GM12878 (cell line): ENCODE results near the gene BOLA2B. TPM values are rescaled to one million over a fixed set of nuclear protein-coding genes. Genes with fewer than 3 reads are reported as not detected.

Source experiments
- BHLHE40 ChIP-seq, 2 experiments: fragments of 450-650 bp in 1 of 2; IDR thresholded peaks; 2 replicates each; pipeline ENCODE4 v1.6.1; 2011 to 2017; ENCODE audit warnings: low read depth in 2 of 2, borderline replicate concordance in 1 of 2, improper control_type of control experiment in 1 of 2, low read length in 1 of 2, mild to moderate bottlenecking in 1 of 2
- BRCA1 ChIP-seq: IDR thresholded peaks from 2 replicates; pipeline ENCODE4 v1.6.1; 2011; ENCODE audit warnings: low read depth, low read length, improper control_type of control experiment
- ESRRA ChIP-seq: IDR thresholded peaks from 2 replicates; pipeline ENCODE4 v1.6.1; 2012; ENCODE audit warnings: mild to moderate bottlenecking, low read length, improper control_type of control experiment
- ETV6 ChIP-seq, 2 experiments: fragments of 450-650 bp in 1 of 2; IDR thresholded peaks in 1 of 2; conservative IDR thresholded peaks in 1 of 2; 2 replicates each; pipeline ENCODE4 v1.6.1; 2014; ENCODE audit warnings: antibody characterized with exemption in 1 of 2, borderline replicate concordance in 1 of 2, low read depth in 1 of 2, mild to moderate bottlenecking in 1 of 2, moderate library complexity in 1 of 2
- MYC ChIP-seq: IDR thresholded peaks from 2 replicates; pipeline ENCODE4 v1.6.1; 2011; ENCODE audit warnings: mild to moderate bottlenecking, low read length, moderate library complexity, inconsistent platforms; ENCODE audit not compliant: insufficient read depth, insufficient replicate concordance, insufficient read length, severe bottlenecking
- NFXL1 ChIP-seq: fragments of 450-650 bp; IDR thresholded peaks from 2 replicates; pipeline ENCODE4 v1.6.1; 2017; ENCODE audit warnings: antibody characterized with exemption, mild to moderate bottlenecking, borderline replicate concordance
- NR2C1 ChIP-seq: fragments of 450-650 bp; IDR thresholded peaks from 2 replicates; pipeline ENCODE4 v1.6.1; 2017; ENCODE audit warnings: antibody characterized with exemption, mild to moderate bottlenecking, moderate library complexity
- NRF1 ChIP-seq: conservative IDR thresholded peaks from 2 replicates; pipeline ENCODE4 v1.6.1; 2011; ENCODE audit warnings: mild to moderate bottlenecking, low read depth, low read length, improper control_type of control experiment
- PML ChIP-seq: IDR thresholded peaks from 2 replicates; pipeline ENCODE4 v1.6.1; 2012; ENCODE audit warnings: low read length, inconsistent platforms
- RCOR1 ChIP-seq: conservative IDR thresholded peaks from 2 replicates; pipeline ENCODE4 v1.6.1; 2012; ENCODE audit warnings: low read depth, low read length, improper control_type of control experiment
- RELA ChIP-seq: fragments of 450-650 bp; IDR thresholded peaks from 2 replicates; pipeline ENCODE4 v1.8.0; 2014; ENCODE audit warnings: borderline replicate concordance; ENCODE audit not compliant: partially characterized antibody
- SUPT20H ChIP-seq: IDR thresholded peaks from 2 replicates; pipeline ENCODE4 v1.6.1; 2011; ENCODE audit warnings: low read depth, mild to moderate bottlenecking, low read length, moderate library complexity, borderline replicate concordance; ENCODE audit not compliant: control insufficient read depth
- TCF12 ChIP-seq: IDR thresholded peaks from 2 replicates; pipeline ENCODE4 v1.6.1; 2011; ENCODE audit warnings: low read depth, mild to moderate bottlenecking, low read length
- WRNIP1 ChIP-seq: IDR thresholded peaks from 2 replicates; pipeline ENCODE4 v1.6.1; 2011; ENCODE audit warnings: low read depth, low read length, improper control_type of control experiment, borderline replicate concordance
- polyA plus RNA-seq, 11 experiments: library from polyadenylated mRNA; depleted of rRNA in 4 of 11; unstranded in 6 of 11; stranded (reverse) in 5 of 11; fragments of >200 nt; fragmentation: Nextera tagmentation in 4 of 11; fragmentation: Illumina TruSeq in 1 of 11; extraction: Ambion mirVana in 4 of 11; extraction: Trizol in 1 of 11; gene quantifications; 1 replicate in 1 of 11; 2 replicates in 10 of 11; pipeline versions ENCODE4 v1.2.1 to v1.2.3, GENCODE V29; 2011 to 2016; ENCODE audit warnings: inconsistent platforms in 2 of 11, missing spikeins in 2 of 11, low read depth in 1 of 11
- total RNA-seq, 4 experiments: library from RNA; depleted of rRNA in 3 of 4; stranded (reverse); fragments of >200 nt in 3 of 4; fragmentation: Illumina TruSeq in 1 of 4; extraction: Trizol in 1 of 4; gene quantifications; 2 replicates each; pipeline versions ENCODE4 v1.2.1 to v1.2.3, GENCODE V29; 2013 to 2021
- TF ChIP-seq, protein P1 (sequence below): fragments of 450-650 bp; IDR thresholded peaks from 2 replicates; pipeline ENCODE4 v1.6.1; 2018; ENCODE audit warnings: mild to moderate bottlenecking, low read depth, moderate library complexity; ENCODE audit not compliant: partially characterized antibody
- TF ChIP-seq, protein P2 (sequence below): fragments of 450-650 bp; formaldehyde crosslinking; IDR thresholded peaks from 2 replicates; pipeline ENCODE4 v1.5.0; 2022; ENCODE audit warnings: mild to moderate bottlenecking, missing genetic modification characterization
- TF ChIP-seq, protein P3 (sequence below): IDR thresholded peaks from 2 replicates; pipeline ENCODE4 v1.6.1; 2012; ENCODE audit warnings: mild to moderate bottlenecking, low read depth, low read length

Gene BOLA2B
- total and polyA plus RNA-seq, 10 of the 15 experiments (the other 5 are each of a cell fraction or from before 2014, with no cell fraction given), result 39.9 to 292 (median 130) TPM

- TF ChIP-seq RCOR1 (no peak), TCF12 (peak; percentile 6; the same call in 1 of the 2 replicates), NFXL1 (peak; percentile 95), BHLHE40 (IDR thresholded peaks at IDR 0.05; ENCODE audit: borderline replicate concordance in 1 of 2, low read depth in 2 of 2, low read length in 1 of 2) (peak; percentile 36 to 75; a peak in 2 of 4 replicates), WRNIP1 (no peak), SUPT20H (no peak), RELA (no peak), MYC (no peak), BRCA1 (no peak), NRF1 (no peak), ESRRA (no peak), ETV6 (conservative IDR thresholded peaks at IDR 0.05 in 1 of 2, IDR thresholded peaks at IDR 0.05 in 1 of 2; ENCODE audit: borderline replicate concordance in 1 of 2, low read depth in 1 of 2) (no peak), PML (no peak), NR2C1 (0 out of 2 replicates have a peak, but pooled peaks have one; percentile 24)
- TF ChIP-seq, protein P1, sequence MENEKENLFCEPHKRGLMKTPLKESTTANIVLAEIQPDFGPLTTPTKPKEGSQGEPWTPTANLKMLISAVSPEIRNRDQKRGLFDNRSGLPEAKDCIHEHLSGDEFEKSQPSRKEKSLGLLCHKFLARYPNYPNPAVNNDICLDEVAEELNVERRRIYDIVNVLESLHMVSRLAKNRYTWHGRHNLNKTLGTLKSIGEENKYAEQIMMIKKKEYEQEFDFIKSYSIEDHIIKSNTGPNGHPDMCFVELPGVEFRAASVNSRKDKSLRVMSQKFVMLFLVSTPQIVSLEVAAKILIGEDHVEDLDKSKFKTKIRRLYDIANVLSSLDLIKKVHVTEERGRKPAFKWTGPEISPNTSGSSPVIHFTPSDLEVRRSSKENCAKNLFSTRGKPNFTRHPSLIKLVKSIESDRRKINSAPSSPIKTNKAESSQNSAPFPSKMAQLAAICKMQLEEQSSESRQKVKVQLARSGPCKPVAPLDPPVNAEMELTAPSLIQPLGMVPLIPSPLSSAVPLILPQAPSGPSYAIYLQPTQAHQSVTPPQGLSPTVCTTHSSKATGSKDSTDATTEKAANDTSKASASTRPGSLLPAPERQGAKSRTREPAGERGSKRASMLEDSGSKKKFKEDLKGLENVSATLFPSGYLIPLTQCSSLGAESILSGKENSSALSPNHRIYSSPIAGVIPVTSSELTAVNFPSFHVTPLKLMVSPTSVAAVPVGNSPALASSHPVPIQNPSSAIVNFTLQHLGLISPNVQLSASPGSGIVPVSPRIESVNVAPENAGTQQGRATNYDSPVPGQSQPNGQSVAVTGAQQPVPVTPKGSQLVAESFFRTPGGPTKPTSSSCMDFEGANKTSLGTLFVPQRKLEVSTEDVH, result no peak
- TF ChIP-seq, protein P2, sequence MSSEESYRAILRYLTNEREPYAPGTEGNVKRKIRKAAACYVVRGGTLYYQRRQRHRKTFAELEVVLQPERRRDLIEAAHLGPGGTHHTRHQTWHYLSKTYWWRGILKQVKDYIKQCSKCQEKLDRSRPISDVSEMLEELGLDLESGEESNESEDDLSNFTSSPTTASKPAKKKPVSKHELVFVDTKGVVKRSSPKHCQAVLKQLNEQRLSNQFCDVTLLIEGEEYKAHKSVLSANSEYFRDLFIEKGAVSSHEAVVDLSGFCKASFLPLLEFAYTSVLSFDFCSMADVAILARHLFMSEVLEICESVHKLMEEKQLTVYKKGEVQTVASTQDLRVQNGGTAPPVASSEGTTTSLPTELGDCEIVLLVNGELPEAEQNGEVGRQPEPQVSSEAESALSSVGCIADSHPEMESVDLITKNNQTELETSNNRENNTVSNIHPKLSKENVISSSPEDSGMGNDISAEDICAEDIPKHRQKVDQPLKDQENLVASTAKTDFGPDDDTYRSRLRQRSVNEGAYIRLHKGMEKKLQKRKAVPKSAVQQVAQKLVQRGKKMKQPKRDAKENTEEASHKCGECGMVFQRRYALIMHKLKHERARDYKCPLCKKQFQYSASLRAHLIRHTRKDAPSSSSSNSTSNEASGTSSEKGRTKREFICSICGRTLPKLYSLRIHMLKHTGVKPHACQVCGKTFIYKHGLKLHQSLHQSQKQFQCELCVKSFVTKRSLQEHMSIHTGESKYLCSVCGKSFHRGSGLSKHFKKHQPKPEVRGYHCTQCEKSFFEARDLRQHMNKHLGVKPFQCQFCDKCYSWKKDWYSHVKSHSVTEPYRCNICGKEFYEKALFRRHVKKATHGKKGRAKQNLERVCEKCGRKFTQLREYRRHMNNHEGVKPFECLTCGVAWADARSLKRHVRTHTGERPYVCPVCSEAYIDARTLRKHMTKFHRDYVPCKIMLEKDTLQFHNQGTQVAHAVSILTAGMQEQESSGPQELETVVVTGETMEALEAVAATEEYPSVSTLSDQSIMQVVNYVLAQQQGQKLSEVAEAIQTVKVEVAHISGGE, result no peak
- TF ChIP-seq, protein P3, sequence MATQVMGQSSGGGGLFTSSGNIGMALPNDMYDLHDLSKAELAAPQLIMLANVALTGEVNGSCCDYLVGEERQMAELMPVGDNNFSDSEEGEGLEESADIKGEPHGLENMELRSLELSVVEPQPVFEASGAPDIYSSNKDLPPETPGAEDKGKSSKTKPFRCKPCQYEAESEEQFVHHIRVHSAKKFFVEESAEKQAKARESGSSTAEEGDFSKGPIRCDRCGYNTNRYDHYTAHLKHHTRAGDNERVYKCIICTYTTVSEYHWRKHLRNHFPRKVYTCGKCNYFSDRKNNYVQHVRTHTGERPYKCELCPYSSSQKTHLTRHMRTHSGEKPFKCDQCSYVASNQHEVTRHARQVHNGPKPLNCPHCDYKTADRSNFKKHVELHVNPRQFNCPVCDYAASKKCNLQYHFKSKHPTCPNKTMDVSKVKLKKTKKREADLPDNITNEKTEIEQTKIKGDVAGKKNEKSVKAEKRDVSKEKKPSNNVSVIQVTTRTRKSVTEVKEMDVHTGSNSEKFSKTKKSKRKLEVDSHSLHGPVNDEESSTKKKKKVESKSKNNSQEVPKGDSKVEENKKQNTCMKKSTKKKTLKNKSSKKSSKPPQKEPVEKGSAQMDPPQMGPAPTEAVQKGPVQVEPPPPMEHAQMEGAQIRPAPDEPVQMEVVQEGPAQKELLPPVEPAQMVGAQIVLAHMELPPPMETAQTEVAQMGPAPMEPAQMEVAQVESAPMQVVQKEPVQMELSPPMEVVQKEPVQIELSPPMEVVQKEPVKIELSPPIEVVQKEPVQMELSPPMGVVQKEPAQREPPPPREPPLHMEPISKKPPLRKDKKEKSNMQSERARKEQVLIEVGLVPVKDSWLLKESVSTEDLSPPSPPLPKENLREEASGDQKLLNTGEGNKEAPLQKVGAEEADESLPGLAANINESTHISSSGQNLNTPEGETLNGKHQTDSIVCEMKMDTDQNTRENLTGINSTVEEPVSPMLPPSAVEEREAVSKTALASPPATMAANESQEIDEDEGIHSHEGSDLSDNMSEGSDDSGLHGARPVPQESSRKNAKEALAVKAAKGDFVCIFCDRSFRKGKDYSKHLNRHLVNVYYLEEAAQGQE, result no peak
Measured at GRCh38 chr16:30183233-30184095, 10.0 kb downstream of the BOLA2B start, which contains the start of gene CORO1A (continued).
